GM18873 (cell line): ENCODE results near the gene EFNA4.

Experiments
- ATAC-seq: cut with Tn5 transposase; IDR thresholded peaks from one replicate; pipeline ENCODE4 v1.9.1; 2021; ENCODE audit warnings: mild to moderate bottlenecking, moderate library complexity, moderate number of reproducible peaks; ENCODE audit not compliant: unreplicated experiment, low FRiP score

EFNA4 gene

GRCh38 chr1:155084722-155085503 is 21.4 kb downstream of the EFNA4 start:
- peak; percentile 68 for ATAC-seq

DNA sequence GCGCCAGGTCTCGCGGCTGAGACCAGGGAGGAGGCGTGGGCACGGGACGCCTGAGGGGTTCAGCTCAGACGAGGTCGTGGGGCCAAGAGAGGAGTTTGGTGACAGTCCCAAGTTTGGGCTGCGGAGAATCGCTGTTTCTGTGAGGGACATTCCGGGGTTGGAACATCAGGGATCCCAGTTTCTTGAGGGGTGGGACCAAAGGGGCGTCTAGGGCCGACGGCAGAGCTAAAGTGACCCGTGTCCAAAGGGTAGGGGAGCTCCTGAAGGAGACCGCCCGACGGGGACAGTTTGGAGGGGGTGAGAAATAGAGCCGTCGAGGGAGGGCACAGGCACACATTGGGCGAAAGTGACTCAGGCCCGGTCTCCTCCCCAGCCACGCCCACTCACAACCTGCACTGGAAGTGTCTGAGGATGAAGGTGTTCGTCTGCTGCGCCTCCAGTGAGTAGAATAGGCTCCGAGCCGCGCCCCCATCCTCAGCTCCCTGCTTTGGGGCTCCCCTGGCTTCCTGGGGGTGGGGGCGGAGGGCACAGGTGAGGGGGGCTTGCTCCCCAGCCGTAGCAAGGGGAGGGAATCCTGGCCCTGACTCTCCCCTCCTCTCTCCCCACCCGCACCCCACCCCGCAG is 22.1 kb downstream of the EFNA4 start:
- no peak for ATAC-seq

DNA sequence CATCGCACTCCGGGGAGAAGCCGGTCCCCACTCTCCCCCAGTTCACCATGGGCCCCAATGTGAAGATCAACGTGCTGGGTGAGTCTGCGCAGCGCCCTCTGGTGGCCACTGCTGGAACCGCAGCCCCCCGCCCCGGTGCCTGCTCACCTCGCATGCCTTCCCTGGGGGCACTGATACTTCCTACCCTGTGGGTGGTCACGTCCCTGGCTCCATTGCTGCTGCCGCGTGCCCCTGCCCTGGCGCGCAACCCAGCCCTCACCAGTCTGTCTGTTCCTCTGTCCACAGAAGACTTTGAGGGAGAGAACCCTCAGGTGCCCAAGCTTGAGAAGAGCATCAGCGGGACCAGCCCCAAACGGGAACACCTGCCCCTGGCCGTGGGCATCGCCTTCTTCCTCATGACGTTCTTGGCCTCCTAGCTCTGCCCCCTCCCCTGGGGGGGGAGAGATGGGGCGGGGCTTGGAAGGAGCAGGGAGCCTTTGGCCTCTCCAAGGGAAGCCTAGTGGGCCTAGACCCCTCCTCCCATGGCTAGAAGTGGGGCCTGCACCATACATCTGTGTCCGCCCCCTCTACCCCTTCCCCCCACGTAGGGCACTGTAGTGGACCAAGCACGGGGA is 22.7 kb downstream of the EFNA4 start:
- no peak for ATAC-seq

GRCh38 chr1:155086856-155087535 is 23.5 kb downstream of the EFNA4 start:
- ATAC-seq, result no peak

DNA sequence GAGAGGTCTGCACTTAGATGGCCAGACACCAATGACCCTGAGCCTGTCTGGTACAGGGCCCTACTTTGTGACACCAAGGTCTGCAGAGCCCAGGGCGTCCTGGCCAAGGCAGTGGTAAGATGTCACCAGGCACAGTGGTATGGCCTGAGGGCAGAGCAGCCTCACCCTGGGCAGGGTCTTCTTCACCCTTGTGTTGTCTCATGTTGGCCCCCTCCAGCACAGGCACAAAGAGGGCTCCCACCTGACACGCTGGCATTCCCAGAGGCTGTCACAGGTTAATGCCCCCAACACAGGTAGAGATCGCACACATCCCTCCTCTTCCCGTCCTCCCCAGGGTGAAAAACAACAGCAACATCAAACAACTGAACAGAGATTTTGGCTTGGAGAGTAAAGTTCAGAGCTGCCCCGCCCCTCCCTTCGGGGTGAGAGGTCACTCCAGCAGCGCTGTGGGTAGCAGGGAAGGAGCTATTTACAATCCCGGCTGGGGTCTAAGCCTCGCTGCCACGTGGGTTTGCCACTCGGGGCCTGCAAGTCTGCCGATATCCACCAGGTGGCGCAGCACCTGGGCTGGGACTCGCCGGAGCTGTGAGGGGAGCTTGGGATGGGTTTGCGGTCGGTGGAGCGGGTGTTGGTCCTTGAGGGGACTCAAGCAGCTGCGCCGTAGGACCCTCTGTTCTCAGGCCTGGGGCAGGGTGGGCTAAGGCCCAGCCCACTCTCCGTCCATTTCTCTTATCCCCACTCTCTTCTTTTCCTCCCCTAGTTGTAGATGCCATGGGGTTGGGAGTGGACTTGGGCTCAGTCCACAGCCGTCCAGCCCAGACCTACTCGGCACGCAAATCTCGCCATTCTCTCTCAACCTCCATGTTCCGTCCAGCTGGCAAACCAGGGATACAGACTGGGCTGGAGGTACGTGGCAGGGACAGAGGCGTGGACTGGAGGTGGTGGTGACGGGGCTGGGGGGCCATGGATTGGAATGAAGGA is 27.8 kb downstream of the EFNA4 start:
- ATAC-seq, result no peak

DNA sequence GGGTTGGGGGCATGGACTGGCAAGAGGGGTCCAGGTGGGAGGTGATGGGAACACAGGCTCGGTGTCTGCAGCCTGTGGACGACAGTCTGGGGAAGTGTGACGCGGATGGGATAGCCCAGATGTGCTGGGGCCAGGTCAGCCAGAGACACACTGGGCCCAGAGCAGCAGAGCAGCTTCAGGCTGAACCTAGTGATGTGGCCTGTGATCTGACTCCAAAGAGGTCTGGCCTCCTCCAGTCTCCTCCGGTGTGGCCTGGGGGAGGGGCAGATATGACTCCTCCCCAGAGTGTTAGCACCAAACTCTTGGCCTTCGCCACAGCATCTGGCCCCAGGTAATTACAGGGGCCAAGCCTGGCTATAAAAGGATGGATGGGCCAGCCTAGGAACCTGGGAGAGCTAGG is 28.6 kb downstream of the EFNA4 start:
- ATAC-seq, result no peak

- ATAC-seq, result no peak
Measured at GRCh38 chr1:155092641-155093040, 29.1 kb downstream of the EFNA4 start.

GRCh38 chr1:155093911-155094621 is 30.5 kb downstream of the EFNA4 start:
- no peak for ATAC-seq

DNA sequence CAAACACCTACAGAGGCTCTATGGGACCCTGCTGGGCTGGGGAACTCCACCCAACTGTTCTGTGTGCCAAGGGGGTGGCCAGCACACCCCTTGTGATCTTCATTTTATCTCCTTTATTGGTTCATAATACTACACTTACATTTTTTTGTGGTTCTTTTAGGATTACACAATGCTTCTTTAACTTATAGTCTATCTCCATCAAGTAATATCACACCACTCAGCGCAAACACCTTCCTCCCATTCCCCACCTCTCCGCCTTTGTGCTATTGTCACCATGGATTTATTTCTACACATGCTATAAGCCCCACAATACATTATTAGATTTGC is 31.0 kb downstream of the EFNA4 start:
- ATAC-seq, result no peak

- no peak for ATAC-seq
Measured at GRCh38 chr1:155099331-155099730, 35.8 kb downstream of the EFNA4 start.

- no peak for ATAC-seq
Measured at GRCh38 chr1:155103325-155103724, 39.8 kb downstream of the EFNA4 start.

GRCh38 chr1:155104605-155105534 is 41.3 kb downstream of the EFNA4 start:
- no peak for ATAC-seq

GRCh38 chr1:155105604-155106011 is 42.1 kb downstream of the EFNA4 start:
- no peak for ATAC-seq

GRCh38 chr1:155106862-155107261 is 43.3 kb downstream of the EFNA4 start:
- ATAC-seq, result no peak

- no peak for ATAC-seq
Measured at GRCh38 chr1:155107309-155108264, 44.0 kb downstream of the EFNA4 start.

DNA sequence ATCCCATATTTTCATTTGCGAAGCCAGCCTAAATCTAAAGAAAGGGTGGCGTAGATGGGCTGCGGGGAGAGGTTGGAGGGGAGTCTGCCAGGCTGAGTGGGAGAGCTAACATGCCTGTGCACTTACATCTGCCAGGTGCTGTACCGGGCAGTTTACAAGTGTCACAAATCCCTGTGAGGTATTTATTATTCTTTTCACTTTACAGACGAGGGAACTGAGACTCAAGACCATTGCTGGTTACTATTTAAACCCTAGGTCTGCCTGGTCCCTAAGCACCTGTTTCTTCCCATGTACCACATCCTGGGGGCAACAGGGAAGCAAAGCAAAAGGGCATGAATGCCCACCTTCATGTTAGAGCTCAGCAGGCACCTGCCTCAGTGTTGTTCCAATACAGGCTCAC is 44.8 kb downstream of the EFNA4 start:
- ATAC-seq, result no peak

GRCh38 chr1:155110381-155110780 is 46.8 kb downstream of the EFNA4 start:
- no peak for ATAC-seq
